ENCODE results near the gene HNRNPC. TPM values are rescaled to one million over a fixed set of nuclear protein-coding genes. Genes with fewer than 3 reads are reported as not detected.

HNRNPC gene
- total RNA-seq, 3 donors from 2014 or later: 386 to 760 (median 480) TPM

GRCh38 chr14:21211509-21211908 lies 57.7 kb downstream of the HNRNPC start:
- intact Hi-C loops (cut with DNase I; ENCODE audit: low total_unique reads): no loop called here
- TF ChIP-seq POLR2AphosphoS5 (IDR thresholded peaks at IDR 0.05) (no peak), CTCF (IDR thresholded peaks at IDR 0.05) (no peak), POLR2A (IDR thresholded peaks at IDR 0.05) (no peak)
- Histone ChIP-seq H3K36me3 (peaks cover 4% of the 10 kb centered on the region), H3K4me1 (no peaks in the 10 kb centered on the region), H3K27me3 (no peaks in the 10 kb centered on the region), H3K4me3 (no peak overlapping the region), H3K27ac (no peak overlapping the region), H3K9me3 (no peaks in the 10 kb centered on the region)
- no peak for DNase-seq (ENCODE audit: low spot score in 2 of 2)

- Histone ChIP-seq H3K4me1 (no peaks in the 10 kb centered on the region), H3K4me3 (no peak overlapping the region), H3K27ac (no peak overlapping the region), H3K36me3 (peaks cover 4% of the 10 kb centered on the region), H3K9me3 (no peaks in the 10 kb centered on the region), H3K27me3 (no peaks in the 10 kb centered on the region)
- intact Hi-C loops (cut with DNase I; ENCODE audit: low total_unique reads): no loop called here
- TF ChIP-seq CTCF (IDR thresholded peaks at IDR 0.05): no peak
- no peak for TF ChIP-seq POLR2A (IDR thresholded peaks at IDR 0.05)
- TF ChIP-seq POLR2AphosphoS5 (IDR thresholded peaks at IDR 0.05): no peak
- no peak for DNase-seq (ENCODE audit: low spot score in 2 of 2)
These were observed 59.2 kb downstream of the HNRNPC start for GRCh38 chr14:21210023-21210422.

GRCh38 chr14:21209185-21209584 lies 60.1 kb downstream of the HNRNPC start:
- TF ChIP-seq CTCF (IDR thresholded peaks at IDR 0.05) (no peak), POLR2AphosphoS5 (IDR thresholded peaks at IDR 0.05) (no peak), POLR2A (IDR thresholded peaks at IDR 0.05) (no peak)
- peaks cover 4% of the 10 kb centered on the region for H3K36me3 ChIP-seq
- no peak overlapping the region for H3K27ac ChIP-seq
- no peaks in the 10 kb centered on the region for H3K27me3 ChIP-seq
- DNase-seq (ENCODE audit: low spot score in 2 of 2): no peak
- H3K4me1 ChIP-seq: no peaks in the 10 kb centered on the region
- H3K9me3 ChIP-seq: no peaks in the 10 kb centered on the region
- no peak overlapping the region for H3K4me3 ChIP-seq
- intact Hi-C loops (cut with DNase I; ENCODE audit: low total_unique reads): no loop called here

GRCh38 chr14:21208554-21208953 lies 60.7 kb downstream of the HNRNPC start:
- no peak for DNase-seq (ENCODE audit: low spot score in 2 of 2)
- no peak overlapping the region for H3K27ac ChIP-seq
- no peaks in the 10 kb centered on the region for H3K27me3 ChIP-seq
- H3K36me3 ChIP-seq: peaks cover 4% of the 10 kb centered on the region
- H3K4me3 ChIP-seq: no peak overlapping the region
- intact Hi-C loops (cut with DNase I; ENCODE audit: low total_unique reads): no loop called here
- no peaks in the 10 kb centered on the region for H3K4me1 ChIP-seq
- H3K9me3 ChIP-seq: no peaks in the 10 kb centered on the region
- TF ChIP-seq POLR2AphosphoS5 (IDR thresholded peaks at IDR 0.05) (no peak), POLR2A (IDR thresholded peaks at IDR 0.05) (no peak), CTCF (IDR thresholded peaks at IDR 0.05) (no peak)

GRCh38 chr14:21206753-21207684 lies 62.2 kb downstream of the HNRNPC start:
- Histone ChIP-seq H3K36me3 (peaks cover 4% of the 10 kb centered on the region), H3K4me1 (no peaks in the 10 kb centered on the region), H3K27ac (no peak overlapping the region), H3K9me3 (no peaks in the 10 kb centered on the region), H3K4me3 (no peak overlapping the region), H3K27me3 (no peaks in the 10 kb centered on the region)
- intact Hi-C loops (cut with DNase I; ENCODE audit: low total_unique reads): no loop called here
- no peak for DNase-seq (ENCODE audit: low spot score in 2 of 2)
- TF ChIP-seq POLR2AphosphoS5 (IDR thresholded peaks at IDR 0.05) (no peak), CTCF (IDR thresholded peaks at IDR 0.05) (no peak), POLR2A (IDR thresholded peaks at IDR 0.05) (no peak)

Measured in breast epithelium (tissue), 4 donors.